Esophagus muscularis mucosa (tissue), 4 donors: ENCODE measurements around the gene CEP112. TPM values are rescaled to one million over a fixed set of nuclear protein-coding genes. Genes with fewer than 3 reads are reported as not detected.

Experiments used
- DNase-seq: peaks from one replicate; pipeline ENCODE4 v3.0.0-alpha.2; 2017; ENCODE audit errors: extremely low spot score
- H3K27ac ChIP-seq, 4 donors: fragments of 200-600 bp; sonication (generic); replicated peaks in 1 of 4; 1 replicate in 3 of 4; 2 replicates in 1 of 4; pipeline ENCODE4 v1.5.1; 2016 to 2019; ENCODE audit warnings: mild to moderate bottlenecking in 1 of 4
- H3K27me3 ChIP-seq, 4 donors: fragments of 200-600 bp; sonication (generic); one replicate each; pipeline versions ENCODE4 v1.5.1 to v1.6.0; 2016 to 2019
- H3K36me3 ChIP-seq, 4 donors: fragments of 200-600 bp; sonication (generic); one replicate each; pipeline ENCODE4 v1.5.1; 2016 to 2019
- H3K4me1 ChIP-seq, 4 donors: fragments of 200-600 bp; sonication (generic); one replicate each; pipeline ENCODE4 v1.5.1; 2016 to 2019
- H3K4me3 ChIP-seq, 4 donors: fragments of 200-600 bp; sonication (generic); 1 replicate in 2 of 4; 2 replicates in 2 of 4; pipeline ENCODE4 v1.5.1; 2016 to 2019; ENCODE audit warnings: mild to moderate bottlenecking in 4 of 4, moderate library complexity in 1 of 4
- H3K9me3 ChIP-seq, 4 donors: fragments of 200-600 bp; sonication (generic); 1 replicate in 3 of 4; 2 replicates in 1 of 4; pipeline ENCODE4 v1.5.1; 2016 to 2019
- CTCF ChIP-seq, 3 experiments: fragments of 200-600 bp in 2 of 3; fragments of 450-650 bp in 1 of 3; sonication (generic) in 2 of 3; IDR thresholded peaks; one replicate each; pipeline ENCODE4 v1.5.1; 2017 to 2019; ENCODE audit warnings: antibody characterized with exemption in 3 of 3, mild to moderate bottlenecking in 2 of 3, moderate library complexity in 1 of 3
- EP300 ChIP-seq: sonication (generic); formaldehyde crosslinking; IDR thresholded peaks from one replicate; pipeline ENCODE4 v1.6.1; 2017; ENCODE audit warnings: antibody characterized with exemption
- POLR2A ChIP-seq: fragments of 450-650 bp; IDR thresholded peaks from one replicate; pipeline ENCODE4 v1.6.1; 2017; ENCODE audit warnings: antibody characterized with exemption, moderate library complexity, mild to moderate bottlenecking, low read depth
- POLR2AphosphoS5 ChIP-seq, 2 donors: sonication (generic); formaldehyde crosslinking; IDR thresholded peaks; one replicate each; pipeline ENCODE4 v1.6.1; 2017; ENCODE audit warnings: antibody characterized with exemption in 2 of 2
- WGBS: methylation state at CpG from one replicate; pipeline ENCODE4 v1.1.5; 2018; 5-methylcytosine and 5-hydroxymethylcytosine counted together
- intact Hi-C: fragments of 100-400 bp; cut with DNase I; formaldehyde crosslinking; loops from one replicate; pipeline ENCODE4 v1.15.1; 2023
- total RNA-seq, 4 donors: library from RNA; depleted of rRNA; stranded (reverse); fragments of >200 nt; gene quantifications; one replicate each; pipeline versions ENCODE4 v1.1.0 to v1.2.1, GENCODE V29; 2016

CEP112 gene
- total RNA-seq, 4 donors from 2014 or later = 17.0 to 24.7 (median 23.2) TPM

- Histone ChIP-seq H3K27me3 (no peaks in the 10 kb centered on the region), H3K36me3 (no peaks in the 10 kb centered on the region), H3K4me3 (no peak overlapping the region), H3K27ac (no peak overlapping the region), H3K9me3 (no peaks in the 10 kb centered on the region), H3K4me1 (no peaks in the 10 kb centered on the region)
- intact Hi-C loops = no loop called here
- TF ChIP-seq EP300 (no peak), POLR2A (no peak), CTCF (IDR thresholded peaks at IDR 0.05) (no peak), POLR2AphosphoS5 (IDR thresholded peaks at IDR 0.05) (no peak)
- no peak for DNase-seq
- 84% methylated on average over 3 of the region's 3 CpGs for WGBS
These were observed 42.7 kb upstream of the CEP112 start for GRCh38 chr17:66234611-66235010.

DNA sequence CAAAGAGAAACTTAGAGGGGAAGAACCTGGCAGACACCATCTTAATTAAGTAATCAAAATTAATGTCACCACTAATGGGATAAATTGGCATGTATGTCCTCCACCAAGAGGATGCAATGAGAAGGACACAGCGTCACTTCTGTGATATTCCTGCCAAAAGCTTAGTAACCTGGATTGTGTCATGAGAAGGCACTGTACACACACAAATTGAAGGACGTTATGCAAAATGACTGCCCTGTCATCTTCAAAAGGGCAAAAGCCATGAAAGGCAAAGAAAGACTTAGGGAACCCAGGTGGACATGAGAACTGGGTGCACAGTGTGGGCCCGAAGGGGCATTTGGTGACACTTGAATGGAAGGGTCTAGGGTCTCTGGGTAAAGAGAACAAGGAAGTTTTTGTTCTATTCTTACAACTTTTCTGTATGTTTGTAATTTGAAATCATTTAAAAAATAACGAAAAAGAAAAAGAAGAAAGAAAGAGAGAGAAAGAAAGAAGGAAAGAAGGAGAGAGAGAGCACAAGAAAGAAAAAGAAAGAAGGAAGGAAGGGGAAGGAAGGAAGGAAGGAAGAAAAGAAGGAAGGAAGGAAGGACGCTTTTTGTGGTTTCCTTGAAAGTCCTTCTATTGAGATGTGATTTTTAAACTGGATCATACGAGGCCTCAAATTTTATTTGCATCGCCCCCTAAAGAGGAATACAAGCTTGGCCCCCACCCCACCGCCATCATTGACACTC is 41.3 kb upstream of the CEP112 start:
- intact Hi-C loops = no loop called here
- 82% methylated on average over 8 of the region's 8 CpGs for WGBS
- no peaks in the 10 kb centered on the region for H3K36me3 ChIP-seq

DNA sequence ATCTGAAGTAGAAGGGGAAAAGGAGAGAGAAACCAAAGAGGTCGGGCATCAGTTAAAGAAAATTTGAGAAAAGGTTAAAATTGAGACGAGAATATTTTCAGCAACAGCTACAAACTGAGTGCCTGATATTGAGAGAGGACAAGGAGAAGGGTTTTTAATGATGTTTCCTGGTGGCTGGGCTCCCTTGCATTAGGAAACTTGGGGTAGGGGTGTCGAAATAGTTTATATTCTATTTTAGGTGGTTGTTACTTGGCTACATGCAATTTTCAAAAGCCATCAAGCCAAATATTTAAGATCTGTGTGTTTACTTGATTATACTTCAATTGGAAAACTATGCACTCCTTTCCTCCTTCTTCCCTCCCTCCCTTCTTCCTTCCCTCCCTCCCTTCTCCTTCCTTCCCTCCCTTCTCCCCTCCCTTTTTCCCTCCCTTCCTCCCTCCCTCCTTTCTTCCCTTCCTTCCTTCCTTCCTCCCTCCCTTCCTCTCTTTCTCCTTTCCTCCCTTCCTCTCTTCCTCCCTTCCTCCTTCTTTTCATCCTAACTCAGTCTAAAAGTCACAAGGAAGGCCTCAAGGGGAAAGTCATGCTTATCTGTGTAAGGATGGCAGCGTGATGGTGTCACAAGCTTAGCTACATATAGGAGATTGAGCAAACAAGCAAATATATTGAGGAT is 39.1 kb upstream of the CEP112 start:
- DNase-seq = no peak
- Histone ChIP-seq H3K36me3 (no peaks in the 10 kb centered on the region), H3K4me3 (no peak overlapping the region), H3K27ac (no peak overlapping the region), H3K27me3 (no peaks in the 10 kb centered on the region), H3K9me3 (no peaks in the 10 kb centered on the region), H3K4me1 (no peaks in the 10 kb centered on the region)
- WGBS = 85% methylated on average over 4 of the region's 4 CpGs
- TF ChIP-seq EP300 (no peak), POLR2A (no peak), CTCF (IDR thresholded peaks at IDR 0.05) (no peak), POLR2AphosphoS5 (IDR thresholded peaks at IDR 0.05) (no peak)
- intact Hi-C loops = no loop called here

More for the DNA sequence above, 41.3 kb upstream of the CEP112 start:
- Histone ChIP-seq H3K27ac (no peak overlapping the region), H3K4me3 (no peak overlapping the region), H3K9me3 (no peaks in the 10 kb centered on the region), H3K4me1 (no peaks in the 10 kb centered on the region), H3K27me3 (no peaks in the 10 kb centered on the region)
- TF ChIP-seq POLR2A (no peak), POLR2AphosphoS5 (IDR thresholded peaks at IDR 0.05) (no peak), CTCF (IDR thresholded peaks at IDR 0.05) (no peak), EP300 (no peak)
- DNase-seq = no peak

- TF ChIP-seq POLR2A = no peak
- Histone ChIP-seq H3K36me3 (no peaks in the 10 kb centered on the region), H3K4me1 (no peaks in the 10 kb centered on the region), H3K27me3 (no peaks in the 10 kb centered on the region), H3K4me3 (no peak overlapping the region), H3K27ac (no peak overlapping the region), H3K9me3 (no peaks in the 10 kb centered on the region)
- intact Hi-C loops = no loop called here
- 78% methylated on average over 4 of the region's 4 CpGs for WGBS
- DNase-seq = no peak
These were observed 38.0 kb upstream of the CEP112 start for GRCh38 chr17:66229783-66230538.
